Endothelial cell of umbilical vein (primary cell): ENCODE data around the gene TSPAN17. TPM values are rescaled to one million over a fixed set of nuclear protein-coding genes. Genes with fewer than 3 reads are reported as not detected.

Experiments
- BruUV-seq: library from RNA; stranded (reverse); fragments of 400-500 nt; replicated peaks from 2 replicates; lab custom pipeline; 2021; lab: Mats Ljungman, UMichigan
- CTCF ChIA-PET: fragments of 300-600, 350-600 bp; sonication (Branson Sonifier 250); formaldehyde crosslinking; loops from one replicate; lab custom pipeline; 2021; ENCODE audit warnings: antibody characterized with exemption, inconsistent platforms; lab: Charles Lee
- POLR2A ChIA-PET: fragments of 300-600, 350-600 bp; sonication (Branson Sonifier 250); formaldehyde crosslinking; loops from one replicate; lab custom pipeline; 2021; ENCODE audit warnings: antibody characterized with exemption, inconsistent platforms; lab: Charles Lee
- DNase-seq: peaks from one replicate; pipeline ENCODE4 v3.0.0-alpha.2; 2011; ENCODE audit warnings: low read depth, low spot score
- FAIRE-seq: peaks from 2 replicates; lab custom pipeline; 2011; peaks lifted over from hg19 to GRCh38; lab: Jason Lieb, UNC
- H2AFZ ChIP-seq: 2 replicates; pipeline ENCODE4 v1.6.0; 2012; ENCODE audit warnings: low read depth, low read length, control low read depth, inconsistent platforms
- H3K27ac ChIP-seq: 2 replicates; pipeline ENCODE4 v1.5.1; 2011; ENCODE audit warnings: low read depth, mild to moderate bottlenecking, control low read depth, low read length, moderate library complexity; ENCODE audit not compliant: insufficient read depth
- H3K27me3 ChIP-seq, 2 experiments: 2 replicates each; pipeline versions ENCODE4 v1.6.0 to v1.6.1; 2011; ENCODE audit warnings: low read length in 2 of 2, mixed read lengths in 1 of 2; ENCODE audit not compliant: control insufficient read depth in 2 of 2, insufficient read depth in 2 of 2
- H3K36me3 ChIP-seq, 2 experiments: 2 replicates in 1 of 2; 3 replicates in 1 of 2; pipeline ENCODE4 v1.5.1; 2011; ENCODE audit warnings: low read length in 2 of 2, mild to moderate bottlenecking in 1 of 2, moderate library complexity in 1 of 2; ENCODE audit not compliant: control insufficient read depth in 2 of 2, insufficient read depth in 2 of 2; ENCODE audit errors: extremely low read depth in 1 of 2
- H3K4me1 ChIP-seq: 3 replicates; pipeline ENCODE4 v1.5.1; 2011; ENCODE audit warnings: mild to moderate bottlenecking, low read length; ENCODE audit not compliant: control insufficient read depth, insufficient read depth; ENCODE audit errors: extremely low read depth
- H3K4me2 ChIP-seq: 2 replicates; pipeline ENCODE4 v1.6.1; 2011; ENCODE audit warnings: low read length, control low read depth, mixed read lengths; ENCODE audit not compliant: insufficient read depth
- H3K4me3 ChIP-seq, 3 experiments: fragments of 200-600 bp in 1 of 3; sonication (generic), shearing (Covaris generic) in 1 of 3; replicated peaks in 1 of 3; 2 replicates each; pipeline ENCODE4 v1.5.1; 2011 to 2016; ENCODE audit warnings: control low read depth in 3 of 3, low read length in 3 of 3, mild to moderate bottlenecking in 2 of 3, inconsistent platforms in 1 of 3, low read depth in 1 of 3, moderate library complexity in 1 of 3; ENCODE audit not compliant: insufficient read depth in 1 of 3
- H3K79me2 ChIP-seq: 2 replicates; pipeline ENCODE4 v1.6.0; 2012; ENCODE audit warnings: low read length, inconsistent platforms; ENCODE audit not compliant: control insufficient read depth, insufficient read depth
- H3K9ac ChIP-seq: replicated peaks from 2 replicates; pipeline ENCODE3; 2011; ENCODE audit warnings: low read length, control low read depth; ENCODE audit not compliant: insufficient read depth; ENCODE audit errors: extremely low read depth
- H3K9me1 ChIP-seq: replicated peaks from 3 replicates; pipeline ENCODE4 v1.6.0; 2011; ENCODE audit warnings: mild to moderate bottlenecking, low read length; ENCODE audit not compliant: control insufficient read depth, insufficient read depth; ENCODE audit errors: extremely low read depth
- H3K9me3 ChIP-seq: replicated peaks from 2 replicates; pipeline ENCODE4 v1.5.1; 2012; ENCODE audit warnings: low read length, inconsistent platforms; ENCODE audit not compliant: control insufficient read depth, insufficient read depth
- H4K20me1 ChIP-seq: replicated peaks from 2 replicates; pipeline ENCODE3; 2011; ENCODE audit warnings: mild to moderate bottlenecking, low read length; ENCODE audit not compliant: control insufficient read depth, insufficient read depth; ENCODE audit errors: extremely low read depth
- EZH2 ChIP-seq: IDR thresholded peaks from 2 replicates; pipeline ENCODE4 v1.6.1; 2012; ENCODE audit warnings: borderline replicate concordance, low read depth, mild to moderate bottlenecking, moderate library complexity, low read length, inconsistent platforms; ENCODE audit not compliant: severe bottlenecking
- FOS ChIP-seq: IDR thresholded peaks from 2 replicates; pipeline ENCODE4 v1.6.1; 2011; ENCODE audit warnings: mild to moderate bottlenecking, low read length, moderate library complexity, borderline replicate concordance; ENCODE audit not compliant: insufficient read depth
- GATA2 ChIP-seq: IDR thresholded peaks from 2 replicates; pipeline ENCODE4 v1.7.0; 2011; ENCODE audit warnings: low read depth, mild to moderate bottlenecking, moderate library complexity, mixed read lengths, low read length; ENCODE audit not compliant: insufficient read length, insufficient read depth
- JUN ChIP-seq: IDR thresholded peaks from 2 replicates; pipeline ENCODE4 v1.6.1; 2011; ENCODE audit warnings: borderline replicate concordance, low read depth; ENCODE audit not compliant: insufficient read length, insufficient read depth
- MYC ChIP-seq: IDR thresholded peaks from one replicate; pipeline ENCODE4 v1.6.1; 2011; ENCODE audit warnings: mild to moderate bottlenecking, low read depth, low read length
- POLR2A ChIP-seq: IDR thresholded peaks from 2 replicates; pipeline ENCODE4 v1.6.1; 2012; ENCODE audit warnings: low read depth, mild to moderate bottlenecking, control low read depth, low read length
- POLR2AphosphoS5 ChIP-seq: IDR thresholded peaks from 2 replicates; pipeline ENCODE4 v1.6.1; 2012; ENCODE audit warnings: low read depth, mild to moderate bottlenecking, control low read depth, low read length, moderate library complexity; ENCODE audit not compliant: insufficient read depth
- dilution Hi-C: fragments of 300-500 bp; cut with MboI; formaldehyde crosslinking; loops from one replicate; pipeline ENCODE4 v1.15.0; 2019; ENCODE audit warnings: low sequenced_read_pairs; ENCODE audit not compliant: extremely low pct_ligation_motif_present
- intact Hi-C: fragments of 100-400 bp; cut with micrococcal nuclease; formaldehyde crosslinking; loops from one replicate; pipeline ENCODE4 v1.10.0; 2022
- polyA plus RNA-seq, 4 experiments: library from polyadenylated mRNA; depleted of rRNA in 3 of 4; stranded (reverse) in 3 of 4; unstranded in 1 of 4; fragments of >200 nt; gene quantifications; 2 replicates each; pipeline versions ENCODE4 v1.2.1 to v1.2.3, GENCODE V29; 2011 to 2012; ENCODE audit warnings: missing spikeins in 1 of 4
- total RNA-seq: library from RNA; stranded (reverse); gene quantifications from 2 replicates; pipeline ENCODE4 v1.2.3, GENCODE V29; 2021
- TF ChIP-seq, protein P1 (sequence below), 2 donors: IDR thresholded peaks; 1 replicate in 1 of 2; 2 replicates in 1 of 2; pipeline ENCODE4 v1.5.1; 2011; ENCODE audit warnings: low read length in 2 of 2, mild to moderate bottlenecking in 2 of 2, moderate library complexity in 2 of 2, control low read depth in 1 of 2, inconsistent platforms in 1 of 2, low read depth in 1 of 2; ENCODE audit not compliant: insufficient read depth in 1 of 2; ENCODE audit errors: extremely low read depth in 1 of 2
- TF ChIP-seq, protein P2 (sequence below): IDR thresholded peaks from 2 replicates; pipeline ENCODE4 v1.6.1; 2011; ENCODE audit not compliant: insufficient read depth, insufficient read length

TSPAN17 gene
- total and polyA plus RNA-seq, 2 donors (not counting 3 experiments of a cell fraction or from before 2014, with no cell fraction given) = 55.9 to 73.3 TPM

DNA sequence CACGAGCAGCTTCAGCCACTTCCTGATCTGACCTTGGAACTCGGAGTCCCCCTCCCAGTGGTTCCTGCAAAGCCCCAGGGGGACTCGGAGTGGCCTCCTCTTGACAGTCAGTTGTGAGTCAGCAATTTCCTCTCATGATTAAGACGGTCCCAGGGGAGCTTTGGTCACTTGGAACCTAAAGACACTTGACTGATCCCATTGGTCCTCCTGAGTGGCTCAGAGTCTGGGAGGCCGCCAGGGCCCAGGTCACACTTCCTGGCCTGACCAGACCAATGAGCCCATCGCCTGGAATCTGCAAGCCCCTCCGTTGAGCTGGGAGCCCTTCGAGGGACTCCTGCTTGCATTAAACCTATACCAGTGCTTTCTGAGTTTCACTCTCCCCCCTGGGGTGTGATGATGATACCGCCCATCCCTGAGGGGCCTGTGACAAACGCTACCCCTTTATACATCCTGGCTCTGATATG lies 29.1 kb downstream of the TSPAN17 start:
- no TSS peak for BruUV-seq
- ChIA-PET POLR2A (no interaction called here), CTCF (interaction anchor here (1.3 to 1.8 kb wide), 2 partner anchors 16 to 18 kb away, joined by 3 to 8 read pairs; no protein-coding TSS in a partner anchor)
- no peak overlapping the region for H3K9ac ChIP-seq
- H3K4me3 ChIP-seq = no peak overlapping the region
- no peaks in the 10 kb centered on the region for H3K36me3 ChIP-seq
- H3K4me1 ChIP-seq = no peaks in the 10 kb centered on the region
- H3K9me1 ChIP-seq = no peaks in the 10 kb centered on the region
- intact Hi-C loops (no loop called here), dilution Hi-C loops (no loop called here)
- no peak for TF ChIP-seq JUN
- TF ChIP-seq GATA2 = no peak
- no peak for TF ChIP-seq POLR2A
- TF ChIP-seq EZH2 = no peak
- no peak for TF ChIP-seq MYC
- no peak for TF ChIP-seq FOS
- TF ChIP-seq POLR2AphosphoS5 = no peak
- TF ChIP-seq, protein P1, sequence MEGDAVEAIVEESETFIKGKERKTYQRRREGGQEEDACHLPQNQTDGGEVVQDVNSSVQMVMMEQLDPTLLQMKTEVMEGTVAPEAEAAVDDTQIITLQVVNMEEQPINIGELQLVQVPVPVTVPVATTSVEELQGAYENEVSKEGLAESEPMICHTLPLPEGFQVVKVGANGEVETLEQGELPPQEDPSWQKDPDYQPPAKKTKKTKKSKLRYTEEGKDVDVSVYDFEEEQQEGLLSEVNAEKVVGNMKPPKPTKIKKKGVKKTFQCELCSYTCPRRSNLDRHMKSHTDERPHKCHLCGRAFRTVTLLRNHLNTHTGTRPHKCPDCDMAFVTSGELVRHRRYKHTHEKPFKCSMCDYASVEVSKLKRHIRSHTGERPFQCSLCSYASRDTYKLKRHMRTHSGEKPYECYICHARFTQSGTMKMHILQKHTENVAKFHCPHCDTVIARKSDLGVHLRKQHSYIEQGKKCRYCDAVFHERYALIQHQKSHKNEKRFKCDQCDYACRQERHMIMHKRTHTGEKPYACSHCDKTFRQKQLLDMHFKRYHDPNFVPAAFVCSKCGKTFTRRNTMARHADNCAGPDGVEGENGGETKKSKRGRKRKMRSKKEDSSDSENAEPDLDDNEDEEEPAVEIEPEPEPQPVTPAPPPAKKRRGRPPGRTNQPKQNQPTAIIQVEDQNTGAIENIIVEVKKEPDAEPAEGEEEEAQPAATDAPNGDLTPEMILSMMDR (IDR thresholded peaks at IDR 0.05; ENCODE audit: extremely low read depth in 1 of 2, insufficient read depth in 1 of 2, low read depth in 1 of 2, low read length in 2 of 2) = no peak
- TF ChIP-seq, protein P2, sequence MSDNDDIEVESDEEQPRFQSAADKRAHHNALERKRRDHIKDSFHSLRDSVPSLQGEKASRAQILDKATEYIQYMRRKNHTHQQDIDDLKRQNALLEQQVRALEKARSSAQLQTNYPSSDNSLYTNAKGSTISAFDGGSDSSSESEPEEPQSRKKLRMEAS = no peak
- H3K9me3 ChIP-seq = no peaks in the 10 kb centered on the region
- H3K27me3 ChIP-seq = peaks cover 13 to 24% of the 10 kb centered on the region in 2 experiments
- H3K27ac ChIP-seq = no peak overlapping the region
- DNase-seq (no peak), FAIRE-seq (no peak)
- H3K4me2 ChIP-seq = no peak overlapping the region
- no peaks in the 10 kb centered on the region for H3K79me2 ChIP-seq
- no peak overlapping the region for H2AFZ ChIP-seq
- no peaks in the 10 kb centered on the region for H4K20me1 ChIP-seq
